Activated B cell treated with CpG ODN at 0.5 μM for 24 hours (primary cell): ENCODE measurements around the gene RASGEF1C. TPM values are rescaled to one million over a fixed set of nuclear protein-coding genes. Genes with fewer than 3 reads are reported as not detected.

Experiments used
- ATAC-seq: fragments of 200-7000 bp; cut with Tn5 transposase; one replicate; pipeline ENCODE4 v1.10.0; 2021; ENCODE audit warnings: low read depth, mild to moderate bottlenecking, moderate library complexity
- CTCF ChIA-PET: fragments of 350-600 bp; sonication (Branson Sonifier 250); formaldehyde crosslinking; loops from one replicate; lab custom pipeline; 2021; ENCODE audit warnings: antibody characterized with exemption; lab: Charles Lee
- POLR2A ChIA-PET: fragments of 350-600 bp; sonication (Branson Sonifier 250); formaldehyde crosslinking; loops from one replicate; lab custom pipeline; 2021; ENCODE audit warnings: antibody characterized with exemption; lab: Charles Lee
- DNase-seq: peaks from one replicate; pipeline ENCODE4 v3.0.0; 2022
- H3K27ac Mint-ChIP-seq: one replicate; pipeline ENCODE4 v1.8.0; 2020; ENCODE audit warnings: mixed read lengths
- H3K27me3 Mint-ChIP-seq: one replicate; pipeline ENCODE4 v1.8.0; 2021; ENCODE audit warnings: mixed read lengths
- H3K36me3 Mint-ChIP-seq: one replicate; pipeline ENCODE4 v1.8.0; 2021; ENCODE audit warnings: low read depth, mixed read lengths
- H3K4me1 Mint-ChIP-seq: one replicate; pipeline ENCODE4 v1.8.0; 2021; ENCODE audit warnings: mixed read lengths
- H3K4me3 Mint-ChIP-seq: one replicate; pipeline ENCODE4 v1.8.0; 2020; ENCODE audit warnings: mild to moderate bottlenecking, mixed read lengths
- H3K9me3 Mint-ChIP-seq: one replicate; pipeline ENCODE4 v1.8.0; 2020; ENCODE audit warnings: mixed read lengths
- intact Hi-C: fragments of 100-400 bp; cut with micrococcal nuclease; formaldehyde crosslinking; loops from one replicate; pipeline ENCODE4 v1.15.1; 2024
- total RNA-seq: library from RNA; stranded (reverse); gene quantifications from 2 replicates; pipeline ENCODE4 v1.2.3, GENCODE V29; 2022
- TF ChIP-seq, protein P1 (sequence below): fragments of 200-600 bp; IDR thresholded peaks from one replicate; pipeline ENCODE4 v1.8.0; 2022; ENCODE audit warnings: antibody characterized with exemption, mild to moderate bottlenecking

Gene RASGEF1C
- total RNA-seq, 1 donor from 2014 or later = not detected

DNA sequence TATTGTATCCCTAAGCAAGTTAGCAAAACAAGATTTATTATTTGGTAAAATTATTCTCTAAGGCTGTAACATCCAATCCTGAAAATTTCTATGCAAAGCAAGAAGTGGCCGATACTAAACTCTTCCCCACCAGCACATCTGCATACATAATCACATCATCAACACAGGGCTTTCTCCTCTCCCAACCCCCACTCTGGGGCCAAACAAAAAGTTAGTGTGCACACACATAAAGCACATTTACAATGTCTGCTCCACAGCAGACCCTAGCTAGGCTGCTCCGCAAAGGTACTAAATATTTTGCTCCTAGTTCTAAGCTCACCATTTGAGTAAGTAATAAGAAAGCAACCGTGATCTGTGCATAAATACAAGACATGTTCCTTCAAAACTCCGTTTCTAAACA is 141.0 kb downstream of the RASGEF1C start:
- Mint-ChIP-seq H3K36me3 (no peaks in the 10 kb centered on the region), H3K27me3 (no peaks in the 10 kb centered on the region), H3K27ac (no peak overlapping the region), H3K4me1 (peaks cover 28% of the 10 kb centered on the region), H3K9me3 (no peaks in the 10 kb centered on the region), H3K4me3 (no peak overlapping the region)
- no peak for DNase-seq
- CTCF ChIA-PET = interaction anchor here (1.6 kb wide), 1 partner anchor 20 kb away, joined by 3 read pairs; no protein-coding TSS in a partner anchor
- ATAC-seq = no peak
- POLR2A ChIA-PET = no interaction called here
- TF ChIP-seq, protein P1, sequence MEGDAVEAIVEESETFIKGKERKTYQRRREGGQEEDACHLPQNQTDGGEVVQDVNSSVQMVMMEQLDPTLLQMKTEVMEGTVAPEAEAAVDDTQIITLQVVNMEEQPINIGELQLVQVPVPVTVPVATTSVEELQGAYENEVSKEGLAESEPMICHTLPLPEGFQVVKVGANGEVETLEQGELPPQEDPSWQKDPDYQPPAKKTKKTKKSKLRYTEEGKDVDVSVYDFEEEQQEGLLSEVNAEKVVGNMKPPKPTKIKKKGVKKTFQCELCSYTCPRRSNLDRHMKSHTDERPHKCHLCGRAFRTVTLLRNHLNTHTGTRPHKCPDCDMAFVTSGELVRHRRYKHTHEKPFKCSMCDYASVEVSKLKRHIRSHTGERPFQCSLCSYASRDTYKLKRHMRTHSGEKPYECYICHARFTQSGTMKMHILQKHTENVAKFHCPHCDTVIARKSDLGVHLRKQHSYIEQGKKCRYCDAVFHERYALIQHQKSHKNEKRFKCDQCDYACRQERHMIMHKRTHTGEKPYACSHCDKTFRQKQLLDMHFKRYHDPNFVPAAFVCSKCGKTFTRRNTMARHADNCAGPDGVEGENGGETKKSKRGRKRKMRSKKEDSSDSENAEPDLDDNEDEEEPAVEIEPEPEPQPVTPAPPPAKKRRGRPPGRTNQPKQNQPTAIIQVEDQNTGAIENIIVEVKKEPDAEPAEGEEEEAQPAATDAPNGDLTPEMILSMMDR = no peak
- intact Hi-C loops = no loop called here

DNA sequence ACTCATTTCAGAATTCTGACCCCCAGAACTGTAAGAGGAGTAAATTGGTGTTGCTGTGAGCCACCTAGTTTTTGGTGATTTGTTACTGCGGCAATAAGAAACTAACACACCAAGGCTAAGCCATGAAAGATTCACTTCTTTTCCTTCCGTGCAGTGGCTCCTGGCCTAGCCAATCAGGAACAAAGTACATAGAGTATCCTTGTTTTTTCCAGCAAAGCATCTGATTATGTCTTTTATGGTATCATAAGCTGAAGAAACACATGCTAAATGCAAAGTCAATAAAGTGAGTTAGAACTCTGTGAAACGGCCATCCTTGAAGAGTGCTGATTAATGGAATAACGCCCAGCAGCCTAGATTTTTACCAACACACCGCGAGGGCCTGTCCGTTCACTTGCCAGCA is 148.8 kb downstream of the RASGEF1C start:
- H3K9me3 Mint-ChIP-seq = no peaks in the 10 kb centered on the region
- H3K4me3 Mint-ChIP-seq = no peak overlapping the region
- DNase-seq (no peak), ATAC-seq (no peak)
- TF ChIP-seq, protein P1 = no peak
- intact Hi-C loops = no loop called here
- no peaks in the 10 kb centered on the region for H3K36me3 Mint-ChIP-seq
- H3K27ac Mint-ChIP-seq = no peak overlapping the region
- CTCF ChIA-PET = no interaction called here
- H3K27me3 Mint-ChIP-seq = no peaks in the 10 kb centered on the region
- POLR2A ChIA-PET = no interaction called here
- no peaks in the 10 kb centered on the region for H3K4me1 Mint-ChIP-seq

DNA sequence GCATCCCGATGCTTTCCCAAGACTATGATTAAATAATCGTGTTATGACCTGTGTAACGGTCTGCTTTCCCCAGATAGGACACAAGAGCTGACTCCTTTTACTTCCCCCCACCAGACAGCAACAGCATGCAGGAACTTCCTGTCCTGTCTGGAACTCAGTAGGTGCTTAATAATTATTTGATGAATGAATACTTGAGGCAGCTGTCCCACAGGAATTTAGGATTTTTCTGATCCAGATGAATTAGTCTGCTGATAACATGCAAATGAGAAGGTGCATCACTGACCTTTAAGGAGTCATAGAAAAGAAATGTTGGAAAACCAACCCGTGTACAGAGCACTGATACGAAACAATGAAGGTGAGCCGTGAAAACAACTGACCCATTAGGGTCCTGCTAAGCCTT is 149.7 kb downstream of the RASGEF1C start:
- no peak overlapping the region for H3K27ac Mint-ChIP-seq
- no peaks in the 10 kb centered on the region for H3K9me3 Mint-ChIP-seq
- no peaks in the 10 kb centered on the region for H3K27me3 Mint-ChIP-seq
- no peaks in the 10 kb centered on the region for H3K4me1 Mint-ChIP-seq
- H3K36me3 Mint-ChIP-seq = no peaks in the 10 kb centered on the region
- ChIA-PET POLR2A (no interaction called here), CTCF (no interaction called here)
- TF ChIP-seq, protein P1 = no peak
- no peak for DNase-seq
- H3K4me3 Mint-ChIP-seq = no peak overlapping the region
- intact Hi-C loops = no loop called here
- ATAC-seq = no peak

DNA sequence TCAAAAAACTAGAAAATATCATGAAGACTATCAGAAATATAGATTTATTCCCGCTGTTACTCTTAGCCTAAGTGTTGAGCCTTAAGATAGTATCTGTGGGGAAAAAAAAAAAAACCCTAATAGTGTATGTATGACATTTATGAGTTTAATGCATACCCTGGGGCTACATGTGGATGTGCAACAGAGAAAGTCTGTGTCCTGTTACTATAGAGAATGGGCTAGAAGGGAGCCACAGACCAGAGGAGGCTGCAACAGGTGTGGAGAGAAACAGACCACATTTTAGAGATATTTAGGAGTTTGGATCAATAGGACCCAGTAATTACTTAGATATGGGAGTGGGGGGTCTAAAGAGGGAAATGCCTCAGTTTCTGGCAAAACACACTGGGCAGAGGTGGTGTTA is 152.9 kb downstream of the RASGEF1C start:
- no peaks in the 10 kb centered on the region for H3K9me3 Mint-ChIP-seq
- ChIA-PET POLR2A (no interaction called here), CTCF (no interaction called here)
- intact Hi-C loops = no loop called here
- H3K27ac Mint-ChIP-seq = no peak overlapping the region
- H3K4me1 Mint-ChIP-seq = no peaks in the 10 kb centered on the region
- DNase-seq (no peak), ATAC-seq (no peak)
- no peak overlapping the region for H3K4me3 Mint-ChIP-seq
- TF ChIP-seq, protein P1 = no peak
- H3K36me3 Mint-ChIP-seq = no peaks in the 10 kb centered on the region
- no peaks in the 10 kb centered on the region for H3K27me3 Mint-ChIP-seq

DNA sequence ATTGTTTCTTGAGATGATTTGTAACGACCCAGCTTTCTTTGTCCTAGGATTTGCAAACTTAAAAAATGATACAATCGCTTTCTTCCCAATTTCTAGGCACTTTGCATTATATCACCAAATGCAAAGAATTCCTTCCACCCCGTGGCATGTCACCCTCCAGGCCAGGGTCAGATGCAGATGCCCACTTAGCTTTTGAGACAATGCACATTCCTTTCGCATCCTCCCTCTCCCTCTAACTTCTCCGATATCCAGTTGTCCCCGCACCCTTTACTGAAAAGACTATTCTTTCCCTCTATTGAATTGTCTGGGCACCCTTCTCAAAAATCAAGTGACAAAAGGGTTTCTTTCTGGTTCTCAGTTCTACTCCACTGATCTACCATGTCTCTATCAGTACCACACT is 154.8 kb downstream of the RASGEF1C start:
- Mint-ChIP-seq H3K27ac (no peak overlapping the region), H3K36me3 (no peaks in the 10 kb centered on the region), H3K4me1 (peaks cover 8% of the 10 kb centered on the region), H3K27me3 (no peaks in the 10 kb centered on the region), H3K4me3 (no peak overlapping the region), H3K9me3 (no peaks in the 10 kb centered on the region)
- intact Hi-C loops = no loop called here
- TF ChIP-seq, protein P1 = no peak
- ATAC-seq = no peak
- CTCF ChIA-PET = no interaction called here
- no peak for DNase-seq
- POLR2A ChIA-PET = no interaction called here
